ENCODE data around the gene S100P. TPM values are rescaled to one million over a fixed set of nuclear protein-coding genes. Genes with fewer than 3 reads are reported as not detected.
"Not testable (repeated sequence)": the region's sequence is repeated elsewhere in the genome, so short reads cannot be mapped to it uniquely, and the experiment has no call there.

S100P gene
- total RNA-seq, 4 donors from 2014 or later = 15.8 to 65.8 (median 51.8) TPM

- H3K4me1 ChIP-seq = peaks cover 11 to 41% (median 23%) of the 10 kb centered on the region in 3 donors
- no peak for DNase-seq
- WGBS, 2 donors = 98 to 100% methylated on average over 9 to 10 of the region's 10 CpGs
- intact Hi-C loops (cut with DNase I) = loop anchor here (5.0 kb wide), 1 partner anchor 151 kb away; no protein-coding TSS in a partner anchor
- no peak overlapping the region for H3K4me3 ChIP-seq
- TF ChIP-seq POLR2A (IDR thresholded peaks at IDR 0.05) (no peak), CTCF (IDR thresholded peaks at IDR 0.05) (no peak)
- peaks cover 0 to 4% (median 0%) of the 10 kb centered on the region in 3 donors for H3K36me3 ChIP-seq
- H3K27ac ChIP-seq = no peak overlapping the region
- no peaks in the 10 kb centered on the region for H3K9me3 ChIP-seq
- H3K27me3 ChIP-seq = no peaks in the 10 kb centered on the region
Measured at GRCh38 chr4:6721121-6721520, 27.4 kb downstream of the S100P start.

- intact Hi-C loops (cut with DNase I) = loop anchor here (5.0 kb wide), 1 partner anchor 149 kb away; no protein-coding TSS in a partner anchor
- Histone ChIP-seq H3K36me3 (peaks cover 0 to 4% (median 0%) of the 10 kb centered on the region in 3 donors), H3K9me3 (no peaks in the 10 kb centered on the region), H3K27me3 (no peaks in the 10 kb centered on the region), H3K4me3 (no peak overlapping the region), H3K27ac (no peak overlapping the region), H3K4me1 (peaks cover 5 to 34% (median 12%) of the 10 kb centered on the region in 3 donors)
- no peak for DNase-seq
- TF ChIP-seq POLR2A (IDR thresholded peaks at IDR 0.05) = no peak
- no peak for TF ChIP-seq CTCF (IDR thresholded peaks at IDR 0.05)
- 90 to 92% methylated on average over 4 to 12 of the region's 12 CpGs for WGBS, 2 donors
Measured at GRCh38 chr4:6722891-6723290, 29.2 kb downstream of the S100P start.

- no peak for DNase-seq
- TF ChIP-seq POLR2A (IDR thresholded peaks at IDR 0.05) (no peak), CTCF (IDR thresholded peaks at IDR 0.05) (no peak)
- H3K4me1 ChIP-seq = peaks cover 5 to 26% (median 7%) of the 10 kb centered on the region in 3 donors
- 86% methylated on average over 5 of the region's 8 CpGs; no CpG with 5 or more reads in 1 of the 2 donors for WGBS, 2 donors
- peaks cover 0 to 1% (median 0%) of the 10 kb centered on the region in 3 donors for H3K36me3 ChIP-seq
- H3K27ac ChIP-seq = no peak overlapping the region
- intact Hi-C loops (cut with DNase I) = loop anchor here (5.0 kb wide), 1 partner anchor 148 kb away; no protein-coding TSS in a partner anchor
- no peaks in the 10 kb centered on the region for H3K9me3 ChIP-seq
- H3K27me3 ChIP-seq = no peaks in the 10 kb centered on the region
- no peak overlapping the region for H3K4me3 ChIP-seq
Measured at GRCh38 chr4:6723851-6724250, 30.2 kb downstream of the S100P start.

GRCh38 chr4:6724421-6725111, 30.9 kb downstream of the S100P start:
- intact Hi-C loops (cut with DNase I) = loop anchor here (5.0 kb wide), 1 partner anchor 148 kb away; no protein-coding TSS in a partner anchor
- Histone ChIP-seq H3K9me3 (no peaks in the 10 kb centered on the region), H3K36me3 (no peaks in the 10 kb centered on the region), H3K4me1 (peaks cover 5 to 26% (median 7%) of the 10 kb centered on the region in 3 donors), H3K27ac (no peak overlapping the region), H3K27me3 (no peaks in the 10 kb centered on the region), H3K4me3 (no peak overlapping the region)
- TF ChIP-seq POLR2A (IDR thresholded peaks at IDR 0.05) = no peak
- TF ChIP-seq CTCF (IDR thresholded peaks at IDR 0.05) = no peak
- DNase-seq = no peak
- 66 to 85% methylated on average over 4 to 13 of the region's 21 CpGs for WGBS, 2 donors

GRCh38 chr4:6725427-6725961, 31.8 kb downstream of the S100P start:
- WGBS, 2 donors = 89 to 93% methylated on average over 15 to 16 of the region's 16 CpGs
- H3K36me3 ChIP-seq; H3K4me3 ChIP-seq; DNase-seq; H3K27ac ChIP-seq; intact Hi-C loops (cut with DNase I); H3K27me3 ChIP-seq; H3K9me3 ChIP-seq: not testable (repeated sequence)
- peaks cover 2 to 18% (median 5%) of the 10 kb centered on the region in 3 donors for H3K4me1 ChIP-seq
